Activated T-cell treated with anti-CD3 and anti-CD28 coated beads, Interleukin-2, amount 50 U/mL, for 4 hours (primary cell): ENCODE results near the gene TCF12. TPM values are rescaled to one million over a fixed set of nuclear protein-coding genes. Genes with fewer than 3 reads are reported as not detected.

ENCODE experiments used
- ATAC-seq, 2 donors: fragments of 200-7000 bp; cut with Tn5 transposase; one replicate each; pipeline ENCODE4 v1.10.0; 2021
- DNase-seq: peaks from one replicate; pipeline ENCODE4 v3.0.0-alpha.2; 2020
- H3K27me3 Mint-ChIP-seq: one replicate; pipeline ENCODE4 v1.8.0; 2021; ENCODE audit warnings: low read depth, mixed read lengths
- H3K36me3 Mint-ChIP-seq: one replicate; pipeline ENCODE4 v1.8.0; 2022; ENCODE audit warnings: mixed read lengths; ENCODE audit not compliant: insufficient read depth
- H3K4me1 Mint-ChIP-seq: one replicate; pipeline ENCODE4 v1.8.0; 2021; ENCODE audit warnings: low read depth, mixed read lengths
- H3K4me3 Mint-ChIP-seq: one replicate; pipeline ENCODE4 v1.8.0; 2021; ENCODE audit warnings: mild to moderate bottlenecking, moderate library complexity, mixed read lengths
- H3K9me3 Mint-ChIP-seq: one replicate; pipeline ENCODE4 v1.8.0; 2021; ENCODE audit warnings: mixed read lengths
- total RNA-seq, 3 donors: library from RNA; stranded (reverse); gene quantifications; one replicate each; pipeline ENCODE4 v1.2.1, GENCODE V29; 2021

The TCF12 gene
- total RNA-seq, 3 donors from 2014 or later = 49.3 to 71.3 (median 63.5) TPM

DNA sequence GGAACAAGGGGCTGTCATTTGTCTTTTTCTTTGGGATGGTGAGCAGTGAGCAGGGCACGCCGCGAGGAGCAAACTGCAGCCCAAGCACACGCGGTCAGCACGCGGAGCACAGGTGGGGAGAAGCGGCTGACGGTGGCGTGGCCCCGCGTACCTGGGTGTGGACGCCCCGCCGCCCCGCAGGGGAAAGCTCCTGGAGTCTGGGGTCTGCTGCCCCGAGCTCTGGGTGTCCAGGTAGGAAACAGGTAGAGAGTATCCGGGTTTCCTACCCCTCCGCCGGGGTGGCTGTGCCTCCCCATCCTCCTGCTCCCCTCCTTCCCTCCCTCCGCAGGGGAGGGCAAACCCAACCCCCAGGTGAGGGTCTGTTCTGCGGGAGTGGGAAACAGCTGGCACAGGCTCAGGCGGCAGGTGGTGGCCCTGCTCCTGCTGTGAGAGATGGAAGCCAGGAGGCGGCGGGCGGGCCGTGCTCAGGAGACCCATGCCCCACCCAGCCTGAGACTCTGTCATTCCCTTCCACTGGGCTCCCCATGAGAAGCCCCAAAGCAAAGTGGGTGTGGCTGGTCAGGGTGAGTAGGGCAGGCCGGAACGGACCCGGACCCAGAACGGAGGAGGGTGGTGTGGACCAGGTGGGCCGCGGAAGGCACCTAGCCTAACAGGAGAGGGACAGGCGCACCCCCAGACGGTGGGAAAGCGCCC is 400.9 kb downstream of the TCF12 start:
- Mint-ChIP-seq H3K9me3 (no peaks in the 10 kb centered on the region), H3K27me3 (peaks cover 2% of the 10 kb centered on the region), H3K36me3 (no peaks in the 10 kb centered on the region), H3K4me1 (no peaks in the 10 kb centered on the region), H3K4me3 (no peak overlapping the region)
- no peak for DNase-seq
- ATAC-seq = no peak

GRCh38 chr15:57319919-57320560 is 401.6 kb downstream of the TCF12 start:
- no peak overlapping the region for H3K4me3 Mint-ChIP-seq

DNA sequence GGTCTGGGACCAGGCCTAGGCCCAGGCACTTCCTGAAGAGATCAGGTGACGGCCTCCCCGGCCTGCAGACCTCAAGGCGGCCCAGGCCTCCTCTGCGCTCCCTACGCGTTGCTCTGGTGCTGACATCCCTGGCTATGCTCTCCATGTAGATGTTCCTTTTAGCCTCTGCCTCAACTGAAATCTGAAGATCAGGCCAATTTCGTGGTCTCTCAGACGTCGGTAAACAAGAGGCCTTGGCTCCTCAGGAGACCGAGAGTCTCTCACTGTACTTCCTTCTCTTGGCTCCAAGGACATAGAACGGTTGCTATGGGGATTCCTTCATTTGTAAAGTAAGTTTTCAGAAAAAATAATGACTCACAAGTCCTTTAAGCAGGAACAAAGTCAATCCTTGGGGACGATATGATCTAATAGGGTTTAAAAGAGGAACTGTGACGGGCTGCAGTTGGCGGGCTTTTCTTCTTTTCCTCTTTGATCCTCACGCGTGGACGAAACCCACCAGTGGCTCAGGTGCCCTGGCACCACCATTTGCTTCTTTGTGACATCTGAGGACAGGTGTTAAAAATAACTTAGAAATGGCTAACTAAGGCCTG is 402.3 kb downstream of the TCF12 start:
- H3K9me3 Mint-ChIP-seq = no peaks in the 10 kb centered on the region

More at GRCh38 chr15:57319919-57320560, 401.6 kb downstream of the TCF12 start:
- Mint-ChIP-seq H3K27me3 (peaks cover 2% of the 10 kb centered on the region), H3K4me1 (peaks cover 2% of the 10 kb centered on the region), H3K9me3 (no peaks in the 10 kb centered on the region), H3K36me3 (no peaks in the 10 kb centered on the region)
- DNase-seq (no peak), ATAC-seq (no peak)

GRCh38 chr15:57321485-57321884 is 403.0 kb downstream of the TCF12 start:
- ATAC-seq (no peak), DNase-seq (no peak)
- Mint-ChIP-seq H3K27me3 (peaks cover 2% of the 10 kb centered on the region), H3K4me1 (peaks cover 2% of the 10 kb centered on the region), H3K36me3 (no peaks in the 10 kb centered on the region), H3K4me3 (no peak overlapping the region), H3K9me3 (no peaks in the 10 kb centered on the region)

More for the DNA sequence above, 402.3 kb downstream of the TCF12 start:
- no peak for ATAC-seq
- peaks cover 2% of the 10 kb centered on the region for H3K27me3 Mint-ChIP-seq
- no peak for DNase-seq
- H3K4me3 Mint-ChIP-seq = no peak overlapping the region
- H3K4me1 Mint-ChIP-seq = peaks cover 2% of the 10 kb centered on the region
- no peaks in the 10 kb centered on the region for H3K36me3 Mint-ChIP-seq

DNA sequence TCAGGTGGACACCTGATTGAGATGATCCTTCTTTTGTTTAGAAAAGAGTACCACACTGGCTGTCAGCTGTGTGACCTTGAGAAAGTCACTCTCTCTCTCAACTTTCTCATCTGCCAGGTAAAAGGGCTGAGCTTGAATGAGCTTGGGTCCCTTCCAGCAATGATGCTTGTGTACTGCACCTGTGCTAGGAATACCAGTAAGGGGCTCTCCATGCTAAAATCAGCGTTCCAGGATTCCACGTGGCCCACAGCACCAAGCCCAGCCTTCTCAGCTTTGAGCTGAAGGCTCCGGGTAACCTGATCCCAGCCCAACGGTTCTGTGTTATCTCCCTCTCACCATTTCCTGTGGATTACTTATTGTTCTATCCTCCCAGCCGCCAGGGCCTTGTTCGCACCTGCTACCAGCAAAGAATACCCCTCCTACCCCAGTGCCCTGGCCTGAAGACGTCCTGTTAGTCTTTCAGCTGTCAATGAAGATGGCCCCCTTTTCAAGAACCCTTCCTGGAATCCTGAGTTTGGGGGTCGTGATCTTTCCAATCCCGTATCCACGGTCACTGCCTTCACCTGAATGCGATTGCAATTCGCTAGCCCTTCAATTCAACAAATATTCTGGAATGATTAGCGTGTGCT is 403.6 kb downstream of the TCF12 start:
- Mint-ChIP-seq H3K9me3 (no peaks in the 10 kb centered on the region), H3K4me3 (no peak overlapping the region), H3K36me3 (no peaks in the 10 kb centered on the region), H3K27me3 (peaks cover 2% of the 10 kb centered on the region), H3K4me1 (peaks cover 2% of the 10 kb centered on the region)
- DNase-seq (no peak), ATAC-seq (no peak)

GRCh38 chr15:57322602-57323250 is 404.3 kb downstream of the TCF12 start:
- H3K9me3 Mint-ChIP-seq = no peaks in the 10 kb centered on the region
- H3K36me3 Mint-ChIP-seq = no peaks in the 10 kb centered on the region
- DNase-seq (no peak), ATAC-seq (no peak)
- peaks cover 2% of the 10 kb centered on the region for H3K4me1 Mint-ChIP-seq
- H3K27me3 Mint-ChIP-seq = no peaks in the 10 kb centered on the region
- H3K4me3 Mint-ChIP-seq = no peak overlapping the region

DNA sequence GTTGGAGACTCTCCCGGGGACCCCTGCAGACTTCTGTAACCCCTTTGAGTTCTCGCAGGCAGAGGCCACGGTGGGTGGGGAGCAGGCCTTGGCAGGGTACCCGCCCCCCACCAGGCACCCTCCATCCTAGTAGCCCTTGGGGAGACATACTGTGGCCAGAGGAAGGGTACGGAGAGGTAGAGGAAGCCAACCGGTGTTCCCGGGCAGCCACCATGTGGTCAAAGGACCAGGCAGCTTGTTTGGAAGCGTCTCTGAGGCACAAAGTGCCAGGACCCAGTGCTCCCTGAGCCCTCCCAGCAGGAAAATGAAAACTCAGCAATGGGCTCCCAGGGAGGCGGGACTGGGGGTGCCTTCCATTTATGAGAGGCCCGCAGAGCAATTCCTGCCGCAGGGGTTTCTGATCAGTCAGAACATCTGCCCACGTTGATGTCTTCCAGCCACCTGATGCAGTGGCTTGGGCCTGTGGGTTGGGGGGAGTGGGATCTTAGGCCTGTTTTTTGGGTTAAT is 404.9 kb downstream of the TCF12 start:
- no peak overlapping the region for H3K4me3 Mint-ChIP-seq
- peaks cover 2% of the 10 kb centered on the region for H3K4me1 Mint-ChIP-seq
- no peaks in the 10 kb centered on the region for H3K27me3 Mint-ChIP-seq
- H3K36me3 Mint-ChIP-seq = no peaks in the 10 kb centered on the region
- ATAC-seq (no peak), DNase-seq (no peak)
- H3K9me3 Mint-ChIP-seq = no peaks in the 10 kb centered on the region

DNA sequence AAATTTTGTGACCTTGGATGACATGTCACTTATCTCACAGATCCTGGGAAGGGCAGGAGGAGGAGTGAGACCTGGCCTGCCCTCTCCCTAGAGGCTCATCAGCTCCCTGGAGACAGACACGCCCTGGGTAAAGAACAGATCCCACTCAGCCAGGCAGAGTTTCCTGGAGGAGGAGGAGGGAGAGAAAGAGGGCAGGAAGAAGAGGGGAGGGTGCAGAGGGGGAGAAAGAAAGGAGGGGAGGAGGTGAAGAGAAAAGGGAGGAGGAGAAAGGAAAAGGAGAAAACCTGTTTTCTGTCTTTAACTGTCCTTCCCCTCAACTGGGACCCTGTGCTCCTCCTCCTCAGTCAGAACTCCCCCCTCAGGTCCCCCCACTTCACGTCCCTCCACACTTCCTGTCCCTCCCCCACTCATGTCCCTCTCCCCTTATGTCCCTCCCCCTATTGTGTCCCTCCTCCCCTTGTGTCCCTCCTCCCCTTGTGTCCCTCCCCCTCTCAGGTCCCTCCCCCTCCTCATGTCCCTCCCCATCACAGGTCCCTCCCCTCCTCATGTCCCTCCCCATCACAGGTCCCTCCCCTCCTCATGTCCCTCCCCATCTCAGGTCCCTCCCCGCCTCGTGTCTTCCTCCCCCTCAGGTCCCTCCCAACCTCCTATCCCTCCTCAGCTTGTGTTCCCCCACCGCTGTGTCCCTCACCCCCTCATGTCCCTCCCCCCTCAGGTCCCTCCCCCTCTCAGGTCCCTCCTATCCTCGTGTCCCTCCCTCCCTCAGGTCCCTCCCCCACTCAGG is 405.6 kb downstream of the TCF12 start:
- Mint-ChIP-seq H3K36me3 (no peaks in the 10 kb centered on the region), H3K27me3 (no peaks in the 10 kb centered on the region), H3K9me3 (no peaks in the 10 kb centered on the region), H3K4me3 (no peak overlapping the region), H3K4me1 (peaks cover 2% of the 10 kb centered on the region)
- DNase-seq = no peak
- ATAC-seq = peak in 1 of 2 donors; percentile 27

GRCh38 chr15:57324590-57324890 is 406.1 kb downstream of the TCF12 start:
- H3K36me3 Mint-ChIP-seq = no peaks in the 10 kb centered on the region
- H3K9me3 Mint-ChIP-seq = no peaks in the 10 kb centered on the region
- peaks cover 2% of the 10 kb centered on the region for H3K4me1 Mint-ChIP-seq
- H3K27me3 Mint-ChIP-seq = peaks cover 4% of the 10 kb centered on the region
- H3K4me3 Mint-ChIP-seq = no peak overlapping the region
- DNase-seq = no peak
- ATAC-seq = no peak

- peaks cover 8% of the 10 kb centered on the region for H3K27me3 Mint-ChIP-seq
- no peak overlapping the region for H3K4me3 Mint-ChIP-seq
- no peaks in the 10 kb centered on the region for H3K9me3 Mint-ChIP-seq
Observed at GRCh38 chr15:57324944-57325679, 406.7 kb downstream of the TCF12 start.

DNA sequence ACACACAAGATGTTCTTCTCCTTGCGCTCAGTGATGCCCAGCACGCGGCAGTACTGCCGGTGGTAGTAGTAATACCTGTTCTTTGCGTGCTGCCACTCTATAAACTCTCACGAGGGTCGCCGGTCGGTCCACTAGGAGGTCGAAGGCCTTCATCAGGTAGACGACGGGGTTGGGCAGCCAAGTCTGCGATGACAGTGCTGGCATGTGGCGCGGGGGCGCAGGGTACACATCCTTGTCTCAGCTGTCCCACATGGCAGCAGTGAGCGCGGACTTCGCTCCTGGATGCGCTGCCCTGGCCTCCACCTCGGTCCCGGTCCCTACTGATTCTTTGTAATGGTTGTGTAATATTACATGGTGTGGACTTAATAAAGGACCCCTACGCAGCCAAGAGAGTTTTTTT is 407.8 kb downstream of the TCF12 start:
- DNase-seq (no peak), ATAC-seq (no peak)
- no peak overlapping the region for H3K4me3 Mint-ChIP-seq
- H3K27me3 Mint-ChIP-seq = peaks cover 14% of the 10 kb centered on the region
- H3K36me3 Mint-ChIP-seq = no peaks in the 10 kb centered on the region
- no peaks in the 10 kb centered on the region for H3K9me3 Mint-ChIP-seq
- H3K4me1 Mint-ChIP-seq = peaks cover 3% of the 10 kb centered on the region

More at GRCh38 chr15:57324944-57325679, 406.7 kb downstream of the TCF12 start:
- DNase-seq (no peak), ATAC-seq (no peak)
- Mint-ChIP-seq H3K36me3 (no peaks in the 10 kb centered on the region), H3K4me1 (peaks cover 2% of the 10 kb centered on the region)

GRCh38 chr15:57327985-57328471 is 409.6 kb downstream of the TCF12 start:
- no peaks in the 10 kb centered on the region for H3K36me3 Mint-ChIP-seq
- no peak overlapping the region for H3K4me3 Mint-ChIP-seq
- DNase-seq (no peak), ATAC-seq (no peak)
- peaks cover 14% of the 10 kb centered on the region for H3K27me3 Mint-ChIP-seq
- H3K4me1 Mint-ChIP-seq = peaks cover 3% of the 10 kb centered on the region
- H3K9me3 Mint-ChIP-seq = no peaks in the 10 kb centered on the region

DNA sequence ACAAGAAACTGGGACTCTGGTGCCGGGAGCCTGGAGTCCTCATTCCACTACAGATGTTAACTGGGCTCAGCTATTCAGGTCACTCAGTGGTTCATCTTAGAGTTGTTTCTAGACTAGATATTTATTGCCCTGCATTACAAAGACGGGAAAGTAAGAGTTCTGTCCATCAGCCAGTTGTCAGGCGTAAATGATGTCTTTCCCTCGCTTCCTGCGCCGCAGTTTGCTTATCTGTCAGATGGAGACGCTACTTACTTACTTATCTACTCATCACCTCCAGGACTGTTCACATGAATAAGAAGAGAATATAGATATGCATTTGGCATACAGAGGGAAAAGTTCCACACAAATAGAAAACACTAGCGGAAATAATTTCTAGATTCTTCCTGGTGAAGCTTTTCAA is 410.0 kb downstream of the TCF12 start:
- H3K9me3 Mint-ChIP-seq = no peaks in the 10 kb centered on the region
- peaks cover 3% of the 10 kb centered on the region for H3K4me1 Mint-ChIP-seq
- no peak overlapping the region for H3K4me3 Mint-ChIP-seq

More for the DNA sequence above, 410.0 kb downstream of the TCF12 start:
- Mint-ChIP-seq H3K36me3 (no peaks in the 10 kb centered on the region), H3K27me3 (peaks cover 14% of the 10 kb centered on the region)
- DNase-seq (no peak), ATAC-seq (no peak)
